SIG-M5 treated with dmso at 0.1 percent for 504 hours (cell line): Measurements from ENCODE around the gene DUSP8.

ENCODE experiments used
- DNase-seq: peaks from one replicate; lab custom pipeline; 2025; ENCODE audit not compliant: unreplicated experiment; lab: John Stamatoyannopoulos, UW

The DUSP8 gene

GRCh38 chr11:1533342-1533725, 38.7 kb downstream of the DUSP8 start:
- DNase-seq: no peak

GRCh38 chr11:1532606-1533341, 39.3 kb downstream of the DUSP8 start:
- DNase-seq: no peak

GRCh38 chr11:1532014-1532586, 40.0 kb downstream of the DUSP8 start:
- no peak for DNase-seq

- no peak for DNase-seq
These were observed 40.5 kb downstream of the DUSP8 start for GRCh38 chr11:1531449-1532013.

- DNase-seq: no peak
These were observed 41.2 kb downstream of the DUSP8 start for GRCh38 chr11:1530686-1531448.

GRCh38 chr11:1529774-1530173, 42.3 kb downstream of the DUSP8 start:
- no peak for DNase-seq

- DNase-seq: no peak
These were observed 42.8 kb downstream of the DUSP8 start for GRCh38 chr11:1529286-1529685.

GRCh38 chr11:1528710-1529109, 43.4 kb downstream of the DUSP8 start:
- DNase-seq: no peak

GRCh38 chr11:1526785-1527184, 45.3 kb downstream of the DUSP8 start:
- no peak for DNase-seq

GRCh38 chr11:1523779-1524178, 48.3 kb downstream of the DUSP8 start:
- no peak for DNase-seq

- no peak for DNase-seq
These were observed 49.0 kb downstream of the DUSP8 start for GRCh38 chr11:1523077-1523476.

- DNase-seq: no peak
These were observed 50.0 kb downstream of the DUSP8 start for GRCh38 chr11:1522081-1522424.

GRCh38 chr11:1521382-1522080, 50.5 kb downstream of the DUSP8 start:
- DNase-seq: no peak

- no peak for DNase-seq
These were observed 51.3 kb downstream of the DUSP8 start for GRCh38 chr11:1520663-1521267.

GRCh38 chr11:1520209-1520662, 51.8 kb downstream of the DUSP8 start:
- DNase-seq: no peak

- no peak for DNase-seq
These were observed 52.8 kb downstream of the DUSP8 start for GRCh38 chr11:1519028-1520010.

GRCh38 chr11:1518301-1518700, 53.8 kb downstream of the DUSP8 start:
- no peak for DNase-seq

- no peak for DNase-seq
These were observed 54.7 kb downstream of the DUSP8 start for GRCh38 chr11:1517117-1518005.
